IPS-NIHi7 (cell line): ENCODE results near the gene SLC36A1.

Source experiments
- DNase-seq: peaks from one replicate; pipeline ENCODE4 v3.0.0; 2012; ENCODE audit warnings: mixed read lengths; ENCODE audit errors: extremely low spot score

SLC36A1 gene

GRCh38 chr5:151451626-151452520, 4.5 kb downstream of the SLC36A1 start:
- DNase-seq = no peak

- DNase-seq = peak; percentile 20
Measured at GRCh38 chr5:151454166-151454565, 6.8 kb downstream of the SLC36A1 start.

GRCh38 chr5:151454889-151455288, 7.5 kb downstream of the SLC36A1 start:
- DNase-seq = no peak

- DNase-seq = no peak
Measured at GRCh38 chr5:151456321-151456940, 9.0 kb downstream of the SLC36A1 start.

- no peak for DNase-seq
Measured at GRCh38 chr5:151458314-151458713, 10.9 kb downstream of the SLC36A1 start.

- DNase-seq = no peak
Measured at GRCh38 chr5:151459680-151460324, 12.4 kb downstream of the SLC36A1 start.

GRCh38 chr5:151461312-151461711, 13.9 kb downstream of the SLC36A1 start:
- DNase-seq = no peak

GRCh38 chr5:151463137-151464029, 16.0 kb downstream of the SLC36A1 start:
- DNase-seq = peak; percentile 69

- no peak for DNase-seq
Measured at GRCh38 chr5:151464101-151464500, 16.7 kb downstream of the SLC36A1 start.

- no peak for DNase-seq
Measured at GRCh38 chr5:151465476-151465875, 18.1 kb downstream of the SLC36A1 start.

GRCh38 chr5:151467576-151467975, 20.2 kb downstream of the SLC36A1 start:
- DNase-seq = no peak

GRCh38 chr5:151469386-151469785, 22.0 kb downstream of the SLC36A1 start:
- DNase-seq = no peak

GRCh38 chr5:151469992-151470391, 22.6 kb downstream of the SLC36A1 start:
- no peak for DNase-seq

GRCh38 chr5:151470439-151470838, 23.0 kb downstream of the SLC36A1 start:
- DNase-seq = no peak

GRCh38 chr5:151471276-151471675, 23.9 kb downstream of the SLC36A1 start:
- DNase-seq = no peak

- DNase-seq = no peak
Measured at GRCh38 chr5:151474799-151475198, 27.4 kb downstream of the SLC36A1 start.

- no peak for DNase-seq
Measured at GRCh38 chr5:151475388-151475787, 28.0 kb downstream of the SLC36A1 start.

GRCh38 chr5:151476016-151476415, 28.6 kb downstream of the SLC36A1 start:
- no peak for DNase-seq

GRCh38 chr5:151477101-151477500, 29.7 kb downstream of the SLC36A1 start:
- no peak for DNase-seq

- no peak for DNase-seq
Measured at GRCh38 chr5:151480384-151481293, 33.2 kb downstream of the SLC36A1 start.

GRCh38 chr5:151483176-151483575, 35.8 kb downstream of the SLC36A1 start:
- DNase-seq = no peak
